Activated CD8-positive, alpha-beta memory T cell treated with anti-CD3 and anti-CD28 coated beads for 48 hours (primary cell): ENCODE results near the gene PCDHGA11.
"Not testable (repeated sequence)": the region's sequence is repeated elsewhere in the genome, so short reads cannot be mapped to it uniquely, and the experiment has no call there.

ENCODE experiments used
- DNase-seq, 3 experiments: peaks; one replicate each; pipeline ENCODE4 v3.0.0-alpha.2; 2020; ENCODE audit warnings: low read depth in 2 of 3, low spot score in 2 of 3

Gene PCDHGA11

GRCh38 chr5:141420855-141421488 is at the start of gene PCDHGA11:
PCDHGA11 (plus strand) TSS chr5:141421051; CDS start chr5:141421228, 177 bp downstream.
- DNase-seq, result no peak

DNA sequence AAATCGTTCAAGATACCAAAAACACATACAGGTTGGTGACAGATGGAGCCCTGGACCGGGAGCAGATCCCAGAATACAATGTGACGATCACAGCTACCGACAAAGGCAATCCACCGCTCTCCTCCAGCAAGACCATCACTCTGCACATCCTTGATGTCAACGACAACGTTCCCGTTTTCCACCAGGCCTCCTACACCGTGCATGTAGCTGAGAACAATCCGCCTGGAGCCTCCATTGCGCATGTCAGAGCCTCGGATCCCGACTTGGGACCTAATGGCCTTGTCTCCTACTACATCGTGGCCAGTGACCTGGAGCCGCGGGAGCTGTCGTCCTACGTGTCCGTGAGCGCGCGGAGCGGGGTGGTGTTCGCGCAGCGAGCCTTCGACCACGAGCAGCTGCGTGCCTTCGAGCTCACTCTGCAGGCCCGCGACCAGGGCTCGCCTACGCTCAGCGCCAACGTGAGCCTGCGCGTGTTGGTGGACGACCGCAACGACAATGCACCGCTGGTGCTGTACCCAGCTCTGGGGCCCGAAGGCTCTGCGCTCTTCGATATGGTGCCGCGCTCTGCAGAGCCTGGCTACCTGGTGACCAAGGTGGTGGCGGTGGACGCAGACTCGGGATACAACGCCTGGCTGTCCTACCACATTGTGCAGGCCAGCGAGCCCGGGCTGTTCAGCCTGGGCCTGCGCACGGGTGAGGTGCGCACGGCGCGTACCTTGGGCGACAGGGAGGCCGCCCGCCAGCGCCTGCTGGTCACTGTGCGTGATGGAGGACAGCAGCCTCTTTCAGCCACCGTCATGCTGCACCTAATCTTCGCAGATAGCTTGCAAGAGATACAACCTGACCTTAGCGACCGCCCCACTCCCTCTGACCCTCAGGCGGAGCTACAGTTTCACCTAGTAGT is 49.0 kb upstream of the PCDHGA11 start:
- DNase-seq, result no peak

GRCh38 chr5:141373673-141374317 is 47.1 kb upstream of the PCDHGA11 start, which contains the start of gene PCDHGA6:
PCDHGA6 (plus strand) TSS chr5:141373891; CDS start chr5:141374084, 193 bp downstream.
- DNase-seq, result no peak

DNA sequence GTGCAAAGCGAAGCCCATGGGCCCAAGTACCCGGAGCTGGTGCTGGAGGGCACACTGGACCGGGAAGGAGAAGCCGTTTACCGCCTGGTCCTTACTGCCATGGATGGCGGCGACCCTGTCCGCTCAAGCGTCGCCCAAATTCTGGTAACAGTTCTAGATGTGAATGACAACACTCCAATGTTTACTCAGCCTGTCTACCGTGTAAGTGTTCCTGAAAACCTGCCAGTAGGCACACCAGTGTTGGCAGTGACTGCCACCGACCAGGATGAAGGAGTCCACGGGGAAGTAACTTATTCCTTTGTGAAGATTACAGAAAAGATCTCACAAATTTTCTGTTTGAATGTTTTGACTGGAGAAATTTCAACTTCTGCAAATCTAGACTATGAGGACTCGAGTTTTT is 46.2 kb upstream of the PCDHGA11 start:
- no peak for DNase-seq

- DNase-seq, result not testable (repeated sequence)
Observed at GRCh38 chr5:141375444-141376155, 45.3 kb upstream of the PCDHGA11 start.

GRCh38 chr5:141382469-141383294 is 38.2 kb upstream of the PCDHGA11 start, which contains the start of gene PCDHGA7:
PCDHGA7 (plus strand) TSS chr5:141382742; CDS start chr5:141382900, 158 bp downstream.
- no peak for DNase-seq

- no peak for DNase-seq
Observed at GRCh38 chr5:141383345-141383744, 37.5 kb upstream of the PCDHGA11 start.

DNA sequence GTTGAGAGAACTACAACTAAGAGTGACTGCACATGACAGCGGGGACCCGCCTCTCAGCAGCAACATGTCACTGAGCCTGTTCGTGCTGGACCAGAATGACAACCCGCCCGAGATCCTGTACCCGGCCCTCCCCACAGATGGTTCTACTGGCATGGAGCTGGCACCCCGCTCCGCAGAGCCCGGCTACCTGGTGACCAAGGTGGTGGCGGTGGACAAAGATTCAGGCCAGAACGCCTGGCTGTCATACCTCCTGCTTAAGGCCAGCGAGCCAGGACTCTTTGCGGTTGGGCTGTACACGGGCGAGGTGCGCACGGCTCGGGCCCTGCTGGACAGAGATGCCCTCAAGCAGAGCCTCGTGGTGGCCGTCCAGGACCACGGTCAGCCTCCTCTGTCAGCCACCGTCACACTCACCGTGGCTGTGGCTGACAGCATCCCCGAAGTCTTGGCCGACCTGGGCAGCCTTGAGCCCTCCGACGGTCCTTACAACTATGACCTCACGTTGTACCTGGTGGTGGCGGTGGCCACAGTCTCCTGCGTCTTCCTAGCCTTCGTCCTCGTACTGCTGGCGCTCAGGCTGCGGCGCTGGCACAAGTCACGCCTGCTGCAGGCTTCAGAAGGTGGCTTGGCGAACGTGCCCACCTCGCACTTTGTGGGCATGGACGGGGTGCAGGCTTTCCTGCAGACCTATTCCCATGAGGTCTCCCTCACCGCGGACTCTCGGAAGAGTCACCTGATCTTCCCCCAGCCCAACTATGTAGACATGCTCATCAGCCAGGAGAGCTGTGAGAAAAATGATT is 36.2 kb upstream of the PCDHGA11 start:
- DNase-seq, result no peak

DNA sequence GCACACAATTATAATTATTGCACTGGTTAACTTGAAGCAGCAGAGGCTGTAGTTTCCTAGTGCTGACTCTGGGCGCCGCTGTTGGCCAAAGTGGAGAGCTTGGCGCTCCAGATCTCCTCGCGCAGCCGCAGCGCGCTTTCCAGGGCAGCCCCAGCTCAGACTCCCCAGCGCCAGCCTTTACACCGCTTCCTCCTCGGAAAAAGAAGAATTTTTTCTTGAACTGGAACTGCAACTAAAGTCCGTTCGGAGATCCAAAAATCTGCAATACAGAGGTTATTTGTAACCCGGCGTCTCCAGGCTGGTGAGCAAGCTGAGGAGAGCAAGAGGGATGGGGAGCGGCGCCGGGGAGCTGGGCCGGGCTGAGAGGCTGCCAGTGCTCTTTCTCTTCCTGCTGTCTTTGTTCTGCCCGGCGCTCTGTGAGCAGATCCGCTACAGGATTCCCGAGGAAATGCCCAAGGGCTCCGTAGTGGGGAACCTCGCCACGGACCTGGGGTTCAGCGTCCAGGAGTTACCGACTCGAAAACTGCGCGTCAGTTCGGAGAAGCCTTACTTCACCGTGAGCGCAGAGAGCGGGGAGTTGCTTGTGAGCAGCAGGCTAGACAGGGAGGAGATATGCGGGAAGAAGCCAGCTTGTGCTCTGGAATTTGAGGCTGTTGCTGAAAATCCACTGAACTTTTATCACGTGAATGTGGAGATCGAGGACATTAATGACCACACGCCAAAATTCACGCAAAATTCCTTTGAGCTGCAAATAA is 33.1 kb upstream of the PCDHGA11 start, which contains the start of gene PCDHGB4:
Gene PCDHGB4 (plus strand): TSS at position 142 of the 755 bp plus-strand sequence. CDS start 187 bp downstream, at position 329.
- not testable (repeated sequence) for DNase-seq

DNA sequence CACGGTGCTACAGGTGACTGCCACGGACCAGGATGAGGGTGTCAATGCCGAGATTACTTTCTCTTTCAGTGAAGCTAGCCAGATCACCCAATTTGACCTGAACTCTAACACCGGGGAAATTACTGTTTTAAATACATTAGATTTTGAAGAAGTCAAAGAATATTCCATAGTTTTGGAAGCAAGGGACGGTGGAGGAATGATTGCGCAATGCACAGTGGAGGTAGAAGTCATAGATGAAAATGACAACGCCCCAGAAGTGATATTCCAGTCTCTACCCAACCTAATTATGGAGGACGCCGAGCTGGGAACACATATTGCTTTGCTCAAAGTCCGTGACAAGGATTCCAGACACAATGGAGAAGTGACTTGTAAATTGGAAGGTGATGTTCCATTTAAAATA is 32.2 kb upstream of the PCDHGA11 start:
- no peak for DNase-seq

GRCh38 chr5:141389153-141390042 is 31.5 kb upstream of the PCDHGA11 start:
- DNase-seq, result no peak

DNA sequence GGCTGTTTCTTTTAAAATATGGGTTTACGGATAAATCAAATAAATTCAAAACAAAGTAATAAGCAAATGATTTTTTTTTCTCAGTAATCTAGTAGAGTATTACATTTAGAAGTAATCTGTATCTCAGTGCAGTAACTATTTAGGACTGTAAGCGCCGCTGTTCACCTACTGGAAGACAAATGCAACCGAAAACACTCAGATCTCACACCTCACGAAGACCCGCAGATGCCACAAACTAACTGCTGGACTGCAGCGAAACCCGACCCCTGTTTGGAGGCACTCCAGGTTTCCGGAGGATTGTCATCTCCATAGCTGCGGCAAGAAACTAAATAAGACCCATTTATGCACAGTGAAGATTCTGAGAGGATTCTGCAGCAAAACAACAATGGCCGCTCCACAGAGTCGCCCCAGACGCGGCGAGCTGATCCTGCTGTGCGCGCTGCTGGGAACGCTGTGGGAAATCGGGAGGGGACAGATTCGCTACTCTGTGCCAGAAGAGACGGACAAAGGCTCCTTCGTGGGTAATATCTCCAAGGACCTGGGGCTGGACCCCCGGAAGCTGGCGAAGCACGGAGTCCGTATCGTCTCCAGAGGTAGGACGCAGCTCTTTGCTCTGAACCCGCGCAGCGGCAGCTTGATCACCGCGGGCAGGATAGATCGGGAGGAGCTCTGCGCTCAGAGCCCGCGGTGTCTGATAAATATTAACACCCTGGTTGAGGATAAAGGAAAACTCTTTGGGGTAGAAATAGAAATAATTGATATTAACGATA is 28.2 kb upstream of the PCDHGA11 start, which contains the start of gene PCDHGA8:
Gene PCDHGA8 (plus strand): TSS at position 205 of the 770 bp plus-strand sequence. CDS start 181 bp downstream, at position 386.
- DNase-seq, result no peak

GRCh38 chr5:141393267-141393666 is 27.6 kb upstream of the PCDHGA11 start:
- no peak for DNase-seq

DNA sequence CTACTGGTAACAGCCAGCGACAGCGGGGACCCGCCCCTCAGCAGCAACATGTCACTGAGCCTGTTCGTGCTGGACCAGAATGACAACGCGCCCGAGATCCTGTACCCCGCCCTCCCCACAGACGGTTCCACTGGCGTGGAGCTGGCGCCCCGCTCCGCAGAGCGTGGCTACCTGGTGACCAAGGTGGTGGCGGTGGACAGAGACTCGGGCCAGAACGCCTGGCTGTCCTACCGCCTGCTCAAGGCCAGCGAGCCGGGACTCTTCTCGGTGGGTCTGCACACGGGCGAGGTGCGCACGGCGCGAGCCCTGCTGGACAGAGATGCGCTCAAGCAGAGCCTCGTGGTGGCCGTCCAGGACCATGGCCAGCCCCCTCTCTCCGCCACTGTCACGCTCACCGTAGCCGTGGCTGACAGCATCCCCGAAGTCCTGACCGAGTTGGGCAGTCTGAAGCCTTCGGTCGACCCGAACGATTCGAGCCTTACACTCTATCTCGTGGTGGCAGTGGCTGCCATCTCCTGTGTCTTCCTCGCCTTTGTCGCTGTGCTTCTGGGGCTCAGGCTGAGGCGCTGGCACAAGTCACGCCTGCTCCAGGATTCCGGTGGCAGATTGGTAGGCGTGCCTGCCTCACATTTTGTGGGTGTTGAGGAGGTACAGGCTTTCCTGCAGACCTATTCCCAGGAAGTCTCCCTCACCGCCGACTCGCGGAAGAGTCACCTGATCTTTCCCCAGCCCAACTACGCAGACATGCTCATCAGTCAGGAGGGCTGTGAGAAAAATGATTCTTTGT is 26.3 kb upstream of the PCDHGA11 start:
- not testable (repeated sequence) for DNase-seq

- not testable (repeated sequence) for DNase-seq
Observed at GRCh38 chr5:141397756-141398551, 22.9 kb upstream of the PCDHGA11 start, which contains the start of gene PCDHGB5. PCDHGB5 (plus strand) TSS chr5:141397947; CDS start chr5:141398128, 181 bp downstream.
